Esophagus muscularis mucosa (tissue), 3 donors: Measurements from ENCODE around the gene KRT33A.

ENCODE experiments used
- CTCF ChIP-seq, 3 experiments: fragments of 200-600 bp in 2 of 3; fragments of 450-650 bp in 1 of 3; sonication (generic) in 2 of 3; IDR thresholded peaks; one replicate each; pipeline ENCODE4 v1.5.1; 2017 to 2019; ENCODE audit warnings: antibody characterized with exemption in 3 of 3, mild to moderate bottlenecking in 2 of 3, moderate library complexity in 1 of 3
- POLR2A ChIP-seq: fragments of 450-650 bp; IDR thresholded peaks from one replicate; pipeline ENCODE4 v1.6.1; 2017; ENCODE audit warnings: antibody characterized with exemption, moderate library complexity, mild to moderate bottlenecking, low read depth
- POLR2AphosphoS5 ChIP-seq, 2 donors: sonication (generic); formaldehyde crosslinking; IDR thresholded peaks; one replicate each; pipeline ENCODE4 v1.6.1; 2017; ENCODE audit warnings: antibody characterized with exemption in 2 of 2

DNA sequence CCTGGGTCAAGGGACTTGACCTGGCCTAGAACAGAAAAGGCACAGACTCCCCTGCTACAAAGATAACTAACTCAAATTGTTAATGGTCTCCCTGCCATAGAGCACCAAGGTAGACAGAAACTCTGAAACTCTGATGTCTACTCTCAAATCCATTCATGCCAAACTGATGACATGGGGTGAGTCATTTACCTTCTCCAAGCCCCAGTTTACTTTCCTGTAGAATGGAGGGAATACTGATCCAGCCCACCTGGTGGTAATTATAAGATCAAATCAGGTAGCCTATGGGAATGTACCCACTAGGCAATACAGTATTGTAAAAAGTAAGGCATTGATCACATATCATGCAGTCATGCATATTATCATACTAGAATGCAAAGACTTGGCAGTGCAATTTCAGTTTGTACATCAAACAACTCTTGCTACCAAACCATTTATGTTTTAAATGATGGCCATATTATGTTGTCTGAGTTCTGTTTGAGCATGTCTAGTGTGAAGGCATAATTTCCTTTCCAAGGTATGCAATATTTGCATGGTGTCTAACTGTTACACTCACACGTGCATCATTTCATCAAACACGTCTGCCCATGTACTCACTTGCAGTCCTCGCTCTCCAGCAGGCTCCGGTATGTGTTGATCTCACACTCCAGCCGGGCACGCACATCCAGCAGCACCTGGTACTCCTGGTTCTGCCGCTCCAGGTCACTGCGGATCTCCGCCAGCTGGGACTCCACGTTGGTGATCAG lies 43.8 kb upstream of the KRT33A start:
- TF ChIP-seq POLR2AphosphoS5 (IDR thresholded peaks at IDR 0.05) (no peak), CTCF (IDR thresholded peaks at IDR 0.05) (no peak), POLR2A (no peak)
